Trophoblast cell (in vitro differentiated cells and primary cell): ENCODE data around the gene BZW1.

ENCODE experiments used
- DNase-seq, 2 donors: peaks; one replicate each; pipeline ENCODE4 v3.0.0-alpha.2; 2016
- H2AFZ ChIP-seq: 2 replicates; pipeline ENCODE4 v1.6.1; 2013; ENCODE audit warnings: low read length, moderate library complexity, mild to moderate bottlenecking; ENCODE audit not compliant: insufficient read depth, poor library complexity
- H2AK5ac ChIP-seq: 2 replicates; pipeline ENCODE4 v1.6.1; 2013; ENCODE audit warnings: mild to moderate bottlenecking, low read length
- H2BK120ac ChIP-seq: 2 replicates; pipeline ENCODE4 v1.6.1; 2013; ENCODE audit warnings: low read length, mild to moderate bottlenecking, moderate library complexity; ENCODE audit not compliant: insufficient read depth, poor library complexity
- H2BK12ac ChIP-seq: 2 replicates; pipeline ENCODE4 v1.6.1; 2013; ENCODE audit warnings: mild to moderate bottlenecking, low read length, moderate library complexity
- H2BK5ac ChIP-seq: 2 replicates; pipeline ENCODE4 v1.6.1; 2013; ENCODE audit warnings: low read length, low read depth, moderate library complexity, mild to moderate bottlenecking; ENCODE audit not compliant: poor library complexity
- H3K14ac ChIP-seq: 2 replicates; pipeline ENCODE4 v1.6.1; 2013; ENCODE audit warnings: mild to moderate bottlenecking, low read length
- H3K18ac ChIP-seq: 2 replicates; pipeline ENCODE4 v1.6.1; 2013; ENCODE audit warnings: mild to moderate bottlenecking, low read length
- H3K23ac ChIP-seq: 2 replicates; pipeline ENCODE4 v1.6.1; 2013; ENCODE audit warnings: low read length
- H3K27ac ChIP-seq: 2 replicates; pipeline ENCODE4 v1.5.1; 2013; ENCODE audit warnings: low read depth, mild to moderate bottlenecking, inconsistent platforms, low read length, moderate library complexity
- H3K27me3 ChIP-seq: 2 replicates; pipeline ENCODE4 v1.6.1; 2013; ENCODE audit warnings: inconsistent platforms, mild to moderate bottlenecking, low read length, moderate library complexity; ENCODE audit not compliant: insufficient read depth
- H3K36me3 ChIP-seq, 2 experiments: 1 replicate in 1 of 2; 2 replicates in 1 of 2; pipeline ENCODE4 v1.6.1; 2013; ENCODE audit warnings: low read length in 2 of 2, mild to moderate bottlenecking in 2 of 2, moderate library complexity in 1 of 2; ENCODE audit not compliant: insufficient read depth in 2 of 2, control insufficient read depth in 1 of 2
- H3K4ac ChIP-seq: 2 replicates; pipeline ENCODE4 v1.6.1; 2013; ENCODE audit warnings: low read depth, mild to moderate bottlenecking, low read length, moderate library complexity
- H3K4me1 ChIP-seq, 2 experiments: 1 replicate in 1 of 2; 2 replicates in 1 of 2; pipeline ENCODE4 v1.6.1; 2013; ENCODE audit warnings: low read length in 2 of 2, mild to moderate bottlenecking in 2 of 2, moderate library complexity in 1 of 2; ENCODE audit not compliant: insufficient read depth in 2 of 2, control insufficient read depth in 1 of 2
- H3K4me2 ChIP-seq: 2 replicates; pipeline ENCODE4 v1.6.1; 2013; ENCODE audit warnings: inconsistent platforms, mild to moderate bottlenecking, low read length, moderate library complexity
- H3K4me3 ChIP-seq: 2 replicates; pipeline ENCODE4 v1.5.1; 2013; ENCODE audit warnings: mild to moderate bottlenecking, low read depth, low read length, inconsistent platforms
- H3K79me1 ChIP-seq: one replicate; pipeline ENCODE4 v1.6.1; 2013; ENCODE audit warnings: low read length
- H3K79me2 ChIP-seq: 2 replicates; pipeline ENCODE4 v1.6.1; 2013; ENCODE audit warnings: low read length, mild to moderate bottlenecking; ENCODE audit not compliant: control insufficient read depth, insufficient read depth, poor library complexity
- H3K9ac ChIP-seq: 2 replicates; pipeline ENCODE4 v1.6.1; 2013; ENCODE audit warnings: mild to moderate bottlenecking, low read length
- H3K9me3 ChIP-seq: 2 replicates; pipeline ENCODE4 v1.6.1; 2013; ENCODE audit warnings: low read depth, mild to moderate bottlenecking, control low read depth, inconsistent platforms, low read length; ENCODE audit not compliant: insufficient read depth
- H4K12ac ChIP-seq: 2 replicates; pipeline ENCODE4 v1.6.1; 2013; ENCODE audit warnings: low read depth, mild to moderate bottlenecking, low read length, moderate library complexity
- H4K8ac ChIP-seq: 2 replicates; pipeline ENCODE4 v1.6.1; 2013; ENCODE audit warnings: low read depth, mild to moderate bottlenecking, low read length, moderate library complexity
- H4K91ac ChIP-seq: one replicate; pipeline ENCODE4 v1.6.1; 2013; ENCODE audit warnings: low read depth, mild to moderate bottlenecking, low read length, moderate library complexity
- WGBS: extraction: QIAGEN DNeasy Blood & Tissue Kit; methylation state at CpG from one replicate; pipeline ENCODE4 v1.1.7; 2013; ENCODE audit warnings: missing lambda C conversion rate; ENCODE audit not compliant: insufficient read length, insufficient coverage; ENCODE audit errors: extremely low coverage; 5-methylcytosine and 5-hydroxymethylcytosine counted together

BZW1 gene

DNA sequence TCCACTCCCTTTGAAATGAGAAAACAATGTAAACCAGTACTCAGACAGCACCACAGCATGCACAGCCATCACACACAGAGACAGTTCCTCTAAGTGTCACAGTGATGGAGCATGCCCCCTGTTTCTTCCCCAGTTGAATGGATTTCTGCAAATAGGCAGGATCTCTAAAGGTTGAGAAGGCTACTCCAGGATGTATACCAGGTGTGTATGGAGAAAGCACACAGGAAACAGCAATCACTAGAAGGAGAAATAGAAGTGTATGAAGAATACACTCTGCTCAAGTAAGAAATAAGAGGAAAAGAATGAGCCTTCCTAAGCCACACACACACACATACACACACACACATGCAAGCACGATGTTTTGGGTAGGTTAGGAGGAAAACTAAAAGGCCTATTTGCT, 38.6 kb upstream of the BZW1 start:
- no peak overlapping the region for H2AFZ ChIP-seq
- H3K9ac ChIP-seq: no peak overlapping the region

DNA sequence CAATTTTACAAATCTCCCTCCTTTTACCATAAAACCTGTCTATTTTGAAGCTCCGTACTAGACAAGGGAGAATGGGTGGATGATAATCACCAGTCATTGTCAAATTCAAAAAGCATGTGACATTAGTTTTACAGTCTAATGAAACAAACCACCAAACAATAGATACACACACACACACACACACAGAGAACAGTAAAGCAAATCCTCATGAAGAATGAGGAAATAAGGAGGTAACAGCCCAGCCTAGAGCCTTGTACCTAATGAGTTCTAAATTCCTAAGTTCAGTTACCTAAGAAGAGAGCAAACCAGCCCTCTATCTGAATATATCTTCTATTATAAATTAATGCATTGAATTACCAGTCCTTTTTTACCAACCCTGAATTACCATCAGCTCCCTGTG, 36.8 kb upstream of the BZW1 start:
- no CpG with 5 or more reads among the region's 1 CpG for WGBS

More for the DNA sequence above, 38.6 kb upstream of the BZW1 start:
- H2AK5ac ChIP-seq: no peak overlapping the region
- no peak overlapping the region for H2BK12ac ChIP-seq
- no peak overlapping the region for H4K12ac ChIP-seq
- DNase-seq: no peak
- no peaks in the 10 kb centered on the region for H3K9me3 ChIP-seq
- no peak overlapping the region for H3K14ac ChIP-seq
- no peak overlapping the region for H3K4me2 ChIP-seq
- no peak overlapping the region for H3K23ac ChIP-seq
- no peaks in the 10 kb centered on the region for H3K4me1 ChIP-seq
- no peaks in the 10 kb centered on the region for H3K79me1 ChIP-seq
- no peaks in the 10 kb centered on the region for H3K27me3 ChIP-seq
- H3K18ac ChIP-seq: no peak overlapping the region
- H4K91ac ChIP-seq: no peak overlapping the region
- no peak overlapping the region for H4K8ac ChIP-seq
- no CpG with 5 or more reads among the region's 1 CpG for WGBS
- H3K4ac ChIP-seq: no peak overlapping the region
- no peak overlapping the region for H2BK120ac ChIP-seq
- H3K36me3 ChIP-seq: no peaks in the 10 kb centered on the region
- H3K79me2 ChIP-seq: no peaks in the 10 kb centered on the region
- H3K27ac ChIP-seq: no peak overlapping the region
- no peak overlapping the region for H2BK5ac ChIP-seq
- H3K4me3 ChIP-seq: no peak overlapping the region

DNA sequence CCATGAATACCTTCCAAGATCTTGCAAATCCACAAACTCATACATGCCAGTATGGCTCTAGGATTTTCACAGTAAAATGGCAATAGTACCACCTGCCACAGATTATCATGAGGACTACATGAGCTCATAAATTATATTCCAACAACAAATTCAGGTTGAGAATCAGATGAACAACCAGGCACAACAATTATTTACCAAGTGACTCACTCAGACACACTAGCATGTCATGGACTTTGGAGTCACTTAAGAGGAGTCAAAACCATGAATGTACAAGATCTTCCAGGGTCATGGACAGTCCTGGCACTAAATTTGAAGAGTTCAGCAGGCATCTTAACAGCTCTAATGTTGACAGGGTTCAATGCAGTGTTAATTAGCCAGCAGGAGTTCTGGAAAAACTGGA, 34.4 kb upstream of the BZW1 start:
- Histone ChIP-seq H2BK120ac (no peak overlapping the region), H3K27ac (no peak overlapping the region), H3K9ac (no peak overlapping the region), H3K4me2 (no peak overlapping the region), H3K79me1 (no peaks in the 10 kb centered on the region), H2BK12ac (no peak overlapping the region), H3K18ac (no peak overlapping the region), H4K91ac (no peak overlapping the region), H3K27me3 (no peaks in the 10 kb centered on the region), H3K4me3 (no peak overlapping the region), H2AFZ (no peak overlapping the region), H3K36me3 (no peaks in the 10 kb centered on the region), H3K79me2 (no peaks in the 10 kb centered on the region), H4K12ac (no peak overlapping the region), H3K23ac (no peak overlapping the region), H4K8ac (no peak overlapping the region), H3K4ac (no peak overlapping the region), H3K14ac (no peak overlapping the region), H2AK5ac (no peak overlapping the region), H3K4me1 (no peaks in the 10 kb centered on the region), H3K9me3 (no peaks in the 10 kb centered on the region), H2BK5ac (no peak overlapping the region)
- DNase-seq: no peak

More for the DNA sequence above, 36.8 kb upstream of the BZW1 start:
- no peak overlapping the region for H4K8ac ChIP-seq
- no peaks in the 10 kb centered on the region for H3K36me3 ChIP-seq
- H3K23ac ChIP-seq: no peak overlapping the region
- no peak overlapping the region for H4K12ac ChIP-seq
- no peak overlapping the region for H3K14ac ChIP-seq
- no peak overlapping the region for H2BK120ac ChIP-seq
- no peak overlapping the region for H4K91ac ChIP-seq
- H3K79me2 ChIP-seq: no peaks in the 10 kb centered on the region
- no peak overlapping the region for H3K27ac ChIP-seq
- no peaks in the 10 kb centered on the region for H3K4me1 ChIP-seq
- H3K9me3 ChIP-seq: no peaks in the 10 kb centered on the region
- no peak overlapping the region for H3K18ac ChIP-seq
- no peak overlapping the region for H3K4me3 ChIP-seq
- H3K9ac ChIP-seq: no peak overlapping the region
- H3K4ac ChIP-seq: no peak overlapping the region
- no peak overlapping the region for H2BK12ac ChIP-seq
- H2AFZ ChIP-seq: no peak overlapping the region
- no peaks in the 10 kb centered on the region for H3K27me3 ChIP-seq
- no peak overlapping the region for H3K4me2 ChIP-seq
- no peaks in the 10 kb centered on the region for H3K79me1 ChIP-seq
- DNase-seq: no peak
- H2BK5ac ChIP-seq: no peak overlapping the region
- no peak overlapping the region for H2AK5ac ChIP-seq

DNA sequence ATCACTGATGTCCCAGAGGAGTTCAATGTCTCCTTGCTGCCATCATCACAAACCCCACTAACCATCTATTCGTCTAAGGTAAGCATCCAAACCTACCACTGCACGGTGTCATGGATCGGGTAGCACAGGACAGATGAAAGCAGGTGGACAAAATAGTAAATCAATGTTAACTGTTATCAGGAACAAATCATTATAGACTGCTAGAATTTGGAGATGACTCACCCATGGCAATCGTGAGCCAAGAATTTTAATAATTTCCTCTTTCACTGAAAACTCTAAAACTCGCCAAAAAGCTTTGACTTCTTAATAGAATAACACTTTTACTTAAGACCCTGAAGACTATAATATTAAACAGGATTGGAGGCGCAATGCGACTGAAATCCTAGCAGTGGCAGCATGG, 33.7 kb upstream of the BZW1 start:
- no peak overlapping the region for H3K14ac ChIP-seq
- H4K8ac ChIP-seq: no peak overlapping the region

More for the DNA sequence above, 33.7 kb upstream of the BZW1 start:
- Histone ChIP-seq H2AFZ (no peak overlapping the region), H2BK12ac (no peak overlapping the region), H3K4me1 (no peaks in the 10 kb centered on the region), H2BK120ac (no peak overlapping the region), H3K4me2 (no peak overlapping the region), H4K91ac (no peak overlapping the region), H3K18ac (no peak overlapping the region), H3K9ac (no peak overlapping the region), H3K23ac (no peak overlapping the region), H3K4me3 (no peak overlapping the region), H3K27ac (no peak overlapping the region), H2AK5ac (no peak overlapping the region), H3K4ac (no peak overlapping the region), H4K12ac (no peak overlapping the region), H3K9me3 (no peaks in the 10 kb centered on the region), H3K36me3 (no peaks in the 10 kb centered on the region), H3K27me3 (no peaks in the 10 kb centered on the region), H3K79me1 (no peaks in the 10 kb centered on the region), H2BK5ac (no peak overlapping the region), H3K79me2 (no peaks in the 10 kb centered on the region)
- no CpG with 5 or more reads among the region's 7 CpGs for WGBS
- peak in 1 of 2 donors; percentile 36 for DNase-seq
